Eye (tissue), 1 donor: ENCODE measurements around the gene PXN.
"Not testable (repeated sequence)": the region's sequence is repeated elsewhere in the genome, so short reads cannot be mapped to it uniquely, and the experiment has no call there.

Experiments
- DNase-seq: peaks from one replicate; pipeline ENCODE4 v3.0.0-alpha.2; 2015

Gene PXN

GRCh38 chr12:120204171-120204570 is 61.4 kb downstream of the PXN start:
- DNase-seq, result no peak

- DNase-seq, result no peak
Observed at GRCh38 chr12:120200364-120200800, 65.1 kb downstream of the PXN start.

- DNase-seq, result no peak
Observed at GRCh38 chr12:120199595-120200306, 65.8 kb downstream of the PXN start.

- DNase-seq, result no peak
Observed at GRCh38 chr12:120199025-120199424, 66.5 kb downstream of the PXN start.

GRCh38 chr12:120197542-120197887 is 68.0 kb downstream of the PXN start:
- DNase-seq, result no peak

- not testable (repeated sequence) for DNase-seq
Observed at GRCh38 chr12:120196817-120197541, 68.6 kb downstream of the PXN start.

- no peak for DNase-seq
Observed at GRCh38 chr12:120196363-120196762, 69.2 kb downstream of the PXN start.

GRCh38 chr12:120194534-120195395 is 70.8 kb downstream of the PXN start, which contains the start of gene GCN1:
GCN1 (minus strand) TSS chr12:120194715; CDS start chr12:120194697, 18 bp downstream.
- DNase-seq, result peak; percentile 93

- DNase-seq, result no peak
Observed at GRCh38 chr12:120194226-120194533, 71.3 kb downstream of the PXN start.

GRCh38 chr12:120193286-120193685 is 72.2 kb downstream of the PXN start:
- DNase-seq, result not testable (repeated sequence)

GRCh38 chr12:120190985-120191480 is 74.5 kb downstream of the PXN start:
- no peak for DNase-seq

- DNase-seq, result no peak
Observed at GRCh38 chr12:120190386-120190785, 75.1 kb downstream of the PXN start.

GRCh38 chr12:120186654-120187053 is 78.9 kb downstream of the PXN start:
- no peak for DNase-seq

GRCh38 chr12:120183211-120183631 is 82.3 kb downstream of the PXN start:
- DNase-seq, result no peak

- DNase-seq, result no peak
Observed at GRCh38 chr12:120181991-120182631, 83.4 kb downstream of the PXN start.

- no peak for DNase-seq
Observed at GRCh38 chr12:120180975-120181374, 84.6 kb downstream of the PXN start.

- DNase-seq, result no peak
Observed at GRCh38 chr12:120175537-120175936, 90.0 kb downstream of the PXN start.

GRCh38 chr12:120175062-120175461 is 90.5 kb downstream of the PXN start:
- DNase-seq, result no peak

GRCh38 chr12:120172053-120172452 is 93.5 kb downstream of the PXN start:
- no peak for DNase-seq

- DNase-seq, result no peak
Observed at GRCh38 chr12:120170631-120171030, 94.9 kb downstream of the PXN start.

GRCh38 chr12:120169946-120170345 is 95.6 kb downstream of the PXN start:
- no peak for DNase-seq

- no peak for DNase-seq
Observed at GRCh38 chr12:120168337-120168736, 97.2 kb downstream of the PXN start.
